Endodermal cell (in vitro differentiated cells): ENCODE data around the gene VAMP4. TPM values are rescaled to one million over a fixed set of nuclear protein-coding genes. Genes with fewer than 3 reads are reported as not detected.
A peak's percentile ranks its signal among the peaks of the same experiment; 100 is the strongest.

Experiments used
- DNase-seq: peaks from one replicate; pipeline ENCODE4 v3.0.0-alpha.2; 2017
- H3K27ac ChIP-seq: 2 replicates; pipeline ENCODE4 v1.5.1; 2013; ENCODE audit warnings: mild to moderate bottlenecking, low read depth, low read length, moderate library complexity
- H3K27me3 ChIP-seq: 2 replicates; pipeline ENCODE4 v1.6.1; 2013; ENCODE audit warnings: mild to moderate bottlenecking, low read length, moderate library complexity; ENCODE audit not compliant: insufficient read depth, control insufficient read depth, poor library complexity, severe bottlenecking
- H3K36me3 ChIP-seq: 2 replicates; pipeline ENCODE4 v1.7.0; 2013; ENCODE audit warnings: mild to moderate bottlenecking, low read length, moderate library complexity; ENCODE audit not compliant: control insufficient read depth, insufficient read depth
- H3K4me1 ChIP-seq: one replicate; pipeline ENCODE4 v1.7.0; 2013; ENCODE audit warnings: low read length; ENCODE audit not compliant: control insufficient read depth, insufficient read depth
- H3K4me3 ChIP-seq: 2 replicates; pipeline ENCODE4 v1.5.1; 2013; ENCODE audit warnings: mild to moderate bottlenecking, low read length, moderate library complexity
- H3K9ac ChIP-seq: 2 replicates; pipeline ENCODE4 v1.6.1; 2013; ENCODE audit warnings: mild to moderate bottlenecking, low read length, moderate library complexity; ENCODE audit not compliant: poor library complexity, severe bottlenecking; ENCODE audit errors: extremely low read depth
- H3K9me3 ChIP-seq: 2 replicates; pipeline ENCODE4 v1.6.1; 2013; ENCODE audit warnings: mild to moderate bottlenecking, low read length, moderate library complexity; ENCODE audit not compliant: control insufficient read depth
- H3K27ac Mint-ChIP-seq: 2 replicates; pipeline ENCODE4 v1.8.0; 2020; ENCODE audit warnings: mixed read lengths
- H3K27me3 Mint-ChIP-seq: 2 replicates; pipeline ENCODE4 v1.8.0; 2021; ENCODE audit warnings: mild to moderate bottlenecking, mixed read lengths; ENCODE audit not compliant: insufficient read depth
- H3K36me3 Mint-ChIP-seq: 2 replicates; pipeline ENCODE4 v1.8.0; 2020; ENCODE audit warnings: low read depth, mixed read lengths
- H3K4me1 Mint-ChIP-seq: 2 replicates; pipeline ENCODE4 v1.8.0; 2020; ENCODE audit warnings: mixed read lengths
- H3K4me3 Mint-ChIP-seq: 2 replicates; pipeline ENCODE4 v1.8.0; 2020; ENCODE audit warnings: mild to moderate bottlenecking, moderate library complexity, mixed read lengths
- H3K9me3 Mint-ChIP-seq: 2 replicates; pipeline ENCODE4 v1.8.0; 2020; ENCODE audit warnings: mild to moderate bottlenecking, mixed read lengths
- CTCF ChIP-seq: fragments of 200-600 bp; sonication (generic); conservative IDR thresholded peaks from 2 replicates; pipeline ENCODE4 v1.5.0; 2021; ENCODE audit warnings: antibody characterized with exemption, mild to moderate bottlenecking
- WGBS, 2 experiments: methylation state at CpG; one replicate each; pipeline versions ENCODE4 v1.1.5 to v1.1.7; 2013; ENCODE audit warnings: missing lambda C conversion rate in 2 of 2, mixed read lengths in 1 of 2; ENCODE audit not compliant: insufficient coverage in 1 of 2, insufficient read length in 1 of 2; 5-methylcytosine and 5-hydroxymethylcytosine counted together
- total RNA-seq, 2 donors: library from RNA; stranded (reverse); fragmentation: NEBNext Ultra II Directional in 1 of 2; extraction: Animal tissue kit (Norgen Biotek cat#: 25700) in 1 of 2; gene quantifications; 2 replicates in 1 of 2; 3 replicates in 1 of 2; pipeline ENCODE4 v1.2.1, GENCODE V29; 2021

Gene VAMP4
- total RNA-seq, 2 donors from 2014 or later: 6.2 to 6.9 TPM

GRCh38 chr1:171744986-171745385 lies 3.1 kb upstream of the VAMP4 start:
- Histone ChIP-seq H3K4me3 (no peak overlapping the region), H3K27ac (no peak overlapping the region), H3K36me3 (no peaks in the 10 kb centered on the region), H3K9me3 (no peaks in the 10 kb centered on the region), H3K27me3 (no peaks in the 10 kb centered on the region), H3K4me1 (no peaks in the 10 kb centered on the region), H3K9ac (no peak overlapping the region)
- Mint-ChIP-seq H3K4me3 (no peak overlapping the region), H3K4me1 (peaks cover 14% of the 10 kb centered on the region), H3K27ac (no peak overlapping the region), H3K27me3 (no peaks in the 10 kb centered on the region), H3K36me3 (no peaks in the 10 kb centered on the region), H3K9me3 (no peaks in the 10 kb centered on the region)
- no peak for DNase-seq
- WGBS, 2 experiments: 96 to 100% methylated on average over 3 to 8 of the region's 8 CpGs
- no peak for TF ChIP-seq CTCF

GRCh38 chr1:171743081-171743870 lies 1.4 kb upstream of the VAMP4 start:
- H3K9ac ChIP-seq: no peak overlapping the region
- WGBS, 2 experiments: 52 to 53% methylated on average over 8 of the region's 8 CpGs
- peaks cover 18% of the 10 kb centered on the region for H3K4me1 Mint-ChIP-seq
- DNase-seq: no peak
- peak overlapping the region; percentile 99 for H3K27ac Mint-ChIP-seq
- H3K9me3 Mint-ChIP-seq: no peaks in the 10 kb centered on the region
- TF ChIP-seq CTCF: no peak
- H3K27me3 ChIP-seq: no peaks in the 10 kb centered on the region
- H3K27me3 Mint-ChIP-seq: no peaks in the 10 kb centered on the region
- peak overlapping the region; percentile 91 for H3K4me3 ChIP-seq
- no peak overlapping the region for H3K27ac ChIP-seq
- H3K36me3 ChIP-seq: no peaks in the 10 kb centered on the region
- H3K9me3 ChIP-seq: no peaks in the 10 kb centered on the region
- H3K4me1 ChIP-seq: no peaks in the 10 kb centered on the region
- no peaks in the 10 kb centered on the region for H3K36me3 Mint-ChIP-seq
- peak overlapping the region; percentile 99 for H3K4me3 Mint-ChIP-seq

- no peaks in the 10 kb centered on the region for H3K27me3 ChIP-seq
- H3K27ac Mint-ChIP-seq: peak overlapping the region; percentile 99
- WGBS, 2 experiments: 0 to 1% methylated on average over 13 to 14 of the region's 14 CpGs
- TF ChIP-seq CTCF: no peak
- peaks cover 2% of the 10 kb centered on the region for H3K36me3 ChIP-seq
- no peaks in the 10 kb centered on the region for H3K4me1 ChIP-seq
- peaks cover 18% of the 10 kb centered on the region for H3K4me1 Mint-ChIP-seq
- no peak for DNase-seq
- H3K27me3 Mint-ChIP-seq: no peaks in the 10 kb centered on the region
- H3K9me3 Mint-ChIP-seq: no peaks in the 10 kb centered on the region
- no peaks in the 10 kb centered on the region for H3K36me3 Mint-ChIP-seq
- peak overlapping the region; percentile 67 for H3K27ac ChIP-seq
- H3K9ac ChIP-seq: peak overlapping the region; percentile 65
- H3K4me3 ChIP-seq: peak overlapping the region; percentile 91
- no peaks in the 10 kb centered on the region for H3K9me3 ChIP-seq
- peak overlapping the region; percentile 99 for H3K4me3 Mint-ChIP-seq
These were observed 685 bp upstream of the VAMP4 start for GRCh38 chr1:171742577-171742922.
